Measurements from ENCODE around the gene MREG.
"Not testable (repeated sequence)": the region's sequence is repeated elsewhere in the genome, so short reads cannot be mapped to it uniquely, and the experiment has no call there.

MREG gene

GRCh38 chr2:215974700-215975429 lies 38.5 kb downstream of the MREG start:
- Histone ChIP-seq H3K4me1 (ENCODE audit: control insufficient read depth in 5 of 5, insufficient read depth in 5 of 5, low read length in 5 of 5) (peaks cover 2 to 15% (median 10%) of the 10 kb centered on the region in 5 donors), H3K27me3 (ENCODE audit: control insufficient read depth in 5 of 5, insufficient read depth in 4 of 5, low read length in 5 of 5) (no peaks in the 10 kb centered on the region), H3K36me3 (ENCODE audit: control insufficient read depth in 5 of 5, insufficient read depth in 5 of 5, low read length in 5 of 5) (peaks cover 5 to 12% (median 5%) of the 10 kb centered on the region in 5 donors), H3K27ac (ENCODE audit: low read depth, low read length) (peak overlapping the region; percentile 68), H3K9me3 (ENCODE audit: control insufficient read depth in 5 of 5, low read length in 5 of 5) (no peaks in the 10 kb centered on the region), H3K4me3 (ENCODE audit: low read depth in 1 of 5, low read length in 5 of 5) (no peak overlapping the region), H3K9ac (ENCODE audit: low read length in 5 of 5) (no peak overlapping the region)

GRCh38 chr2:215973954-215974699 lies 39.2 kb downstream of the MREG start:
- H3K27ac ChIP-seq (ENCODE audit: low read depth, low read length) = peak overlapping the region; percentile 68

DNA sequence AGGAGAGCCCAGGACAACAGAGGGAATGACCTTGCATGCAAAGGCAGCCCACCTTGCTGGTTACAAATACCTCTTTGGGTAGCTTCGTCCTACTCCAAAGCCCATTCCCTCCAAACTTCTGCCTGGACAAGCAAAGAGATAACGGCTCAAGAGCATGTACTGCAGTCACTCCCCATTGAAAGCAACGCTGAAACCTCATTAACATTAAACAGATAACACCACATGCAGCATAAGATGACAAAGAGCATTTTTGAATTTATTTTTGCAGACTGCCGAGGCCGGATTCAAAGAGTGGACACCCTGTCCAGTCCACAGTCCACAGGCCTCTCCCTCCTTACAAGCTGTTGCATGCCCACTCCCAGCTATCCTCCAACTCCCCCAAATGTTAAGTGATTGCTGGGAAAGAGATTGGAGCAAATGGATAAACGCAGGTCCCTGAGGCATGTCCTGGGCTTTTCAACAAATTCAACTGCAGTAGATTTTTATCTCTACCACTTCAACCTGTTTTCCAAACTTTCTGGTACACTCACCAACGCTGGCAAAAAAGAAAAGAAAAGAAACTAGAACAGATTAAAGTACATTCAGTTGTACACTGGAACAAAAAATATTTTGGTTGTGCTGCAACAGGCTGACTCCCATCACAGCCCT lies 40.1 kb downstream of the MREG start:
- no peak overlapping the region for H3K4me3 ChIP-seq (ENCODE audit: low read depth in 1 of 5, low read length in 5 of 5)
- H3K4me1 ChIP-seq (ENCODE audit: control insufficient read depth in 5 of 5, insufficient read depth in 5 of 5, low read length in 5 of 5) = peaks cover 2 to 22% (median 10%) of the 10 kb centered on the region in 5 donors
- peak overlapping the region; percentile 68 for H3K27ac ChIP-seq (ENCODE audit: low read depth, low read length)
- peaks cover 0 to 12% (median 5%) of the 10 kb centered on the region in 5 donors for H3K36me3 ChIP-seq (ENCODE audit: control insufficient read depth in 5 of 5, insufficient read depth in 5 of 5, low read length in 5 of 5)
- no peak overlapping the region for H3K9ac ChIP-seq (ENCODE audit: low read length in 5 of 5)
- no peaks in the 10 kb centered on the region for H3K9me3 ChIP-seq (ENCODE audit: control insufficient read depth in 5 of 5, low read length in 5 of 5)
- no peaks in the 10 kb centered on the region for H3K27me3 ChIP-seq (ENCODE audit: control insufficient read depth in 5 of 5, insufficient read depth in 4 of 5, low read length in 5 of 5)

More at GRCh38 chr2:215973954-215974699, 39.2 kb downstream of the MREG start:
- H3K9me3 ChIP-seq (ENCODE audit: control insufficient read depth in 5 of 5, low read length in 5 of 5) = no peaks in the 10 kb centered on the region
- no peak overlapping the region for H3K4me3 ChIP-seq (ENCODE audit: low read depth in 1 of 5, low read length in 5 of 5)
- H3K9ac ChIP-seq (ENCODE audit: low read length in 5 of 5) = peak overlapping the region in 1 of 5 donors; percentile 0
- peaks cover 2 to 15% (median 10%) of the 10 kb centered on the region in 5 donors for H3K4me1 ChIP-seq (ENCODE audit: control insufficient read depth in 5 of 5, insufficient read depth in 5 of 5, low read length in 5 of 5)
- no peaks in the 10 kb centered on the region for H3K27me3 ChIP-seq (ENCODE audit: control insufficient read depth in 5 of 5, insufficient read depth in 4 of 5, low read length in 5 of 5)
- peaks cover 0 to 12% (median 5%) of the 10 kb centered on the region in 5 donors for H3K36me3 ChIP-seq (ENCODE audit: control insufficient read depth in 5 of 5, insufficient read depth in 5 of 5, low read length in 5 of 5)

- Histone ChIP-seq H3K9ac (ENCODE audit: low read length in 5 of 5) (no peak overlapping the region), H3K4me3 (ENCODE audit: low read depth in 1 of 5, low read length in 5 of 5) (no peak overlapping the region), H3K27ac (ENCODE audit: low read depth, low read length) (no peak overlapping the region), H3K4me1 (ENCODE audit: control insufficient read depth in 5 of 5, insufficient read depth in 5 of 5, low read length in 5 of 5) (peaks cover 2 to 22% (median 10%) of the 10 kb centered on the region in 5 donors), H3K9me3 (ENCODE audit: control insufficient read depth in 5 of 5, low read length in 5 of 5) (no peaks in the 10 kb centered on the region), H3K36me3 (ENCODE audit: control insufficient read depth in 5 of 5, insufficient read depth in 5 of 5, low read length in 5 of 5) (peaks cover 3 to 12% (median 5%) of the 10 kb centered on the region in 5 donors), H3K27me3 (ENCODE audit: control insufficient read depth in 5 of 5, insufficient read depth in 4 of 5, low read length in 5 of 5) (no peaks in the 10 kb centered on the region)
Measured at GRCh38 chr2:215971671-215972070, 41.7 kb downstream of the MREG start.

DNA sequence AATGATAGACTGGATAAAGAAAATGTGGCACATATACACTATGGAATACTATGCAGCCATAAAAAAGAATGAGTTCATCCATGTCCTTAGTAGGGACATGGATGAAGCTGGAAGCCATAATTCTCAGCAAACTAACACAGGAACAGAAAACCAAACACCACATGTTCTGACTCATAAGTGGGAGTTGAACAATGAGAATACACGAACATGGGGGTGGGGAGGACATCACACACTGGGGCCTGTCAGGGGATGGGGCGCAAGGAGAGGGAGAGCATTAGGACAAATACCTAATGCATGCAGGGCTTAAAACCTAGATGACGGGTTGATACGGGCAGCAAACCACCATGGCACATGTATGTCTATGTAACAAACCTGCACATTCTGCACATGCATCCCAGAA lies 42.5 kb downstream of the MREG start:
- not testable (repeated sequence) for H3K9ac ChIP-seq (ENCODE audit: low read length in 5 of 5); H3K27me3 ChIP-seq (ENCODE audit: control insufficient read depth in 5 of 5, insufficient read depth in 4 of 5, low read length in 5 of 5); H3K27ac ChIP-seq (ENCODE audit: low read depth, low read length); H3K9me3 ChIP-seq (ENCODE audit: control insufficient read depth in 5 of 5, low read length in 5 of 5); H3K4me3 ChIP-seq (ENCODE audit: low read depth in 1 of 5, low read length in 5 of 5)
- peaks cover 3 to 12% (median 5%) of the 10 kb centered on the region in 5 donors for H3K36me3 ChIP-seq (ENCODE audit: control insufficient read depth in 5 of 5, insufficient read depth in 5 of 5, low read length in 5 of 5)
- peaks cover 2 to 22% (median 10%) of the 10 kb centered on the region in 5 donors for H3K4me1 ChIP-seq (ENCODE audit: control insufficient read depth in 5 of 5, insufficient read depth in 5 of 5, low read length in 5 of 5)

DNA sequence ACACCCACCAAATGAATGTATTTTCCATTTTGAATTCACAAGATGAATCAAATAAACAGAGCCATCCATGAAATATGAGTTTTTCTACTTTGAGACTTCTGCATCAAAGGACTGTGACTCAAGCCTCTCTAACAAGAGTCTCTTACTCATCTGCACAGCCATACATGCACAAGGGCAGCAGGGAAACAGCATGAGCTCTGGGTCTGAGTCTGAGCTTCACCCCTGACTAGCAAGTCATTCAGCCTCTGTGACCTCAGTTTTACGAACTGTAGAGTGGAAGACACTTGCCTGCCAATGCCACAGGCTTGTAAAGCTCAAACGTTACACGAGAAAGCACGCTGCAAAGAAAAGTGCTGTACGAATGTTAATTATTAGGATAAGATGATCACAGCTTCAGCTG lies 42.9 kb downstream of the MREG start:
- Histone ChIP-seq H3K9ac (ENCODE audit: low read length in 5 of 5) (no peak overlapping the region), H3K4me1 (ENCODE audit: control insufficient read depth in 5 of 5, insufficient read depth in 5 of 5, low read length in 5 of 5) (peaks cover 2 to 22% (median 10%) of the 10 kb centered on the region in 5 donors)

DNA sequence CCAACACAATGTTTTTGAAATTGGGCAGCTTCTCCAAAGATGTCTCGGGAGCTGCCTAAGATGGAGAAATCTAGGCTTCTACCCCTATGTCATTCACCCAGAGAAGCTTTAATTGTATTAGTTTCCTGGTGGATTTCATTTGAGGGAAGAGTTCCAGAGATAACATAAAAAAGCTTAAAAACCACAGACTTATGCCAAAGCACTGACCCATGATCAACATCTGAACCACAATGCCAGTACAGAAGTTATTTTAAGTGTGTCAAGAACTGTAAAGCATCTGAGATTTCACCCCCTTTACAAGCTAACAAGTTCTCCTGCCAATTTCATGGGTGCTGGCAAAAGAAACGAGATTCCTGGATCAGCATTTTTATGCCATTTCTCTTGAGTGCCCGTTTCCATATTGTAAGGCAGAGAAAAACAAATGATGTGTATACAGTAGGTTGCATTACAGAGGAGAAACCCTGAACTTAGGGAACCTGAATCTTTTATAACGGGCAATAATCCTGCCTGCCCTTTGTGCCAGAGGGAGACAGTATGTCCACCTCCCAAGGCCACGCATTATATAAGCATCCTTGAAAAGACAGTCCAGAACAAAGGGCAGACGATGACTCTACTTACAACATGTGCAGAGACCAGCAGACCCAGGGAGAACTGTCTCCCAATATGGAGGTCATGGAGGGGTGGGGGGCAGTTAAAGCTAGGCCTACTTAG lies 44.1 kb downstream of the MREG start:
- Histone ChIP-seq H3K36me3 (ENCODE audit: control insufficient read depth in 5 of 5, insufficient read depth in 5 of 5, low read length in 5 of 5) (peaks cover 3 to 12% (median 5%) of the 10 kb centered on the region in 5 donors), H3K27me3 (ENCODE audit: control insufficient read depth in 5 of 5, insufficient read depth in 4 of 5, low read length in 5 of 5) (no peaks in the 10 kb centered on the region), H3K4me1 (ENCODE audit: control insufficient read depth in 5 of 5, insufficient read depth in 5 of 5, low read length in 5 of 5) (peaks cover under 1 to 18% (median 8%) of the 10 kb centered on the region in 5 donors), H3K4me3 (ENCODE audit: low read depth in 1 of 5, low read length in 5 of 5) (no peak overlapping the region), H3K27ac (ENCODE audit: low read depth, low read length) (peak overlapping the region; percentile 28), H3K9me3 (ENCODE audit: control insufficient read depth in 5 of 5, low read length in 5 of 5) (no peaks in the 10 kb centered on the region), H3K9ac (ENCODE audit: low read length in 5 of 5) (no peak overlapping the region)

More for the DNA sequence above, 42.9 kb downstream of the MREG start:
- Histone ChIP-seq H3K27ac (ENCODE audit: low read depth, low read length) (no peak overlapping the region), H3K27me3 (ENCODE audit: control insufficient read depth in 5 of 5, insufficient read depth in 4 of 5, low read length in 5 of 5) (no peaks in the 10 kb centered on the region), H3K4me3 (ENCODE audit: low read depth in 1 of 5, low read length in 5 of 5) (no peak overlapping the region), H3K36me3 (ENCODE audit: control insufficient read depth in 5 of 5, insufficient read depth in 5 of 5, low read length in 5 of 5) (peaks cover 3 to 12% (median 5%) of the 10 kb centered on the region in 5 donors), H3K9me3 (ENCODE audit: control insufficient read depth in 5 of 5, low read length in 5 of 5) (no peaks in the 10 kb centered on the region)

DNA sequence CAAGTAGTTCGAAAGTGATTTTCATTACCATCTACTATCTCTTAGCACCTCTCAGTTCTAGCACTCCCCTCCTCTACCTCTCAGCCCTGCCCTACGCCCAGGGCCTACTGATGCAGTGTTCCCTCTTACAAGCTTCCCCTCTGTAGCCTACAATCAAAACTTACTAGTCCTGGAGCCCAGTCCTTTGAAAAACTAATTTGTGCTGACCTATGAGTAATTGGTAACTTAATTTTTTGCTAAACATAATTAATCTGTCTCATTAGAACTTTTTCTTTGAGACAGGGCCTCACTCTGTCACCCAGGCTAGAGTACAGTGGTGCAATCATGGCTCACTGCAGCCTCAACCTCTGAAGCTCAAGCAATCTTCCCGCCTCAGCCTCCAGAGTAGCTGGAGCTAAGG lies 44.9 kb downstream of the MREG start:
- Histone ChIP-seq H3K9me3 (ENCODE audit: control insufficient read depth in 5 of 5, low read length in 5 of 5) (no peaks in the 10 kb centered on the region), H3K4me1 (ENCODE audit: control insufficient read depth in 5 of 5, insufficient read depth in 5 of 5, low read length in 5 of 5) (peaks cover 0 to 10% (median 0%) of the 10 kb centered on the region in 5 donors), H3K9ac (ENCODE audit: low read length in 5 of 5) (no peak overlapping the region), H3K27ac (ENCODE audit: low read depth, low read length) (no peak overlapping the region), H3K36me3 (ENCODE audit: control insufficient read depth in 5 of 5, insufficient read depth in 5 of 5, low read length in 5 of 5) (peaks cover 3 to 12% (median 5%) of the 10 kb centered on the region in 5 donors), H3K4me3 (ENCODE audit: low read depth in 1 of 5, low read length in 5 of 5) (no peak overlapping the region), H3K27me3 (ENCODE audit: control insufficient read depth in 5 of 5, insufficient read depth in 4 of 5, low read length in 5 of 5) (no peaks in the 10 kb centered on the region)

- Histone ChIP-seq H3K9ac (ENCODE audit: low read length in 5 of 5) (no peak overlapping the region), H3K4me1 (ENCODE audit: control insufficient read depth in 5 of 5, insufficient read depth in 5 of 5, low read length in 5 of 5) (peaks cover 0 to 11% (median 0%) of the 10 kb centered on the region in 5 donors), H3K27me3 (ENCODE audit: control insufficient read depth in 5 of 5, insufficient read depth in 4 of 5, low read length in 5 of 5) (no peaks in the 10 kb centered on the region), H3K27ac (ENCODE audit: low read depth, low read length) (no peak overlapping the region), H3K4me3 (ENCODE audit: low read depth in 1 of 5, low read length in 5 of 5) (no peak overlapping the region), H3K36me3 (ENCODE audit: control insufficient read depth in 5 of 5, insufficient read depth in 5 of 5, low read length in 5 of 5) (peaks cover 3 to 9% (median 7%) of the 10 kb centered on the region in 5 donors), H3K9me3 (ENCODE audit: control insufficient read depth in 5 of 5, low read length in 5 of 5) (no peaks in the 10 kb centered on the region)
Measured at GRCh38 chr2:215967590-215968378, 45.6 kb downstream of the MREG start.

Data from subcutaneous abdominal adipose tissue (tissue), 5 donors.